ENCODE data around the gene SFXN2. TPM values are rescaled to one million over a fixed set of nuclear protein-coding genes. Genes with fewer than 3 reads are reported as not detected.

Gene SFXN2
- total RNA-seq, 4 donors from 2014 or later: 4.3 to 7.9 (median 5.0) TPM

- ATAC-seq (ENCODE audit: low FRiP score) (no peak), DNase-seq (ENCODE audit: low spot score) (no peak)
- no peak for TF ChIP-seq CTCF (IDR thresholded peaks at IDR 0.05)
These were observed 48.7 kb downstream of the SFXN2 start for GRCh38 chr10:102763037-102763607.

- DNase-seq (ENCODE audit: low spot score) (no peak), ATAC-seq (ENCODE audit: low FRiP score) (peak; percentile 35)
These were observed 50.2 kb downstream of the SFXN2 start for GRCh38 chr10:102764470-102765161.

GRCh38 chr10:102765336-102765735, 50.9 kb downstream of the SFXN2 start:
- ATAC-seq (ENCODE audit: low FRiP score) (no peak), DNase-seq (ENCODE audit: low spot score) (no peak)
- TF ChIP-seq CTCF (IDR thresholded peaks at IDR 0.05): no peak

More at GRCh38 chr10:102764470-102765161, 50.2 kb downstream of the SFXN2 start:
- no peak for TF ChIP-seq CTCF (IDR thresholded peaks at IDR 0.05)

GRCh38 chr10:102767428-102768160, 53.2 kb downstream of the SFXN2 start:
- ATAC-seq (ENCODE audit: low FRiP score) (no peak), DNase-seq (ENCODE audit: low spot score) (no peak)
- no peak for TF ChIP-seq CTCF (IDR thresholded peaks at IDR 0.05)

GRCh38 chr10:102769375-102770107, 55.1 kb downstream of the SFXN2 start:
- DNase-seq (ENCODE audit: low spot score) (no peak), ATAC-seq (ENCODE audit: low FRiP score) (no peak)
- no peak for TF ChIP-seq CTCF (IDR thresholded peaks at IDR 0.05)

- DNase-seq (ENCODE audit: low spot score) (no peak), ATAC-seq (ENCODE audit: low FRiP score) (no peak)
- no peak for TF ChIP-seq CTCF (IDR thresholded peaks at IDR 0.05)
These were observed 55.7 kb downstream of the SFXN2 start for GRCh38 chr10:102770108-102770482.

Data from omental fat pad (tissue), 4 donors.